Endothelial cell of umbilical vein (primary cell): ENCODE data around the gene SMIM41. TPM values are rescaled to one million over a fixed set of nuclear protein-coding genes. Genes with fewer than 3 reads are reported as not detected.

ENCODE experiments used
- BruUV-seq: library from RNA; stranded (reverse); fragments of 400-500 nt; replicated peaks from 2 replicates; lab custom pipeline; 2021; lab: Mats Ljungman, UMichigan
- CTCF ChIA-PET: fragments of 300-600, 350-600 bp; sonication (Branson Sonifier 250); formaldehyde crosslinking; loops from one replicate; lab custom pipeline; 2021; ENCODE audit warnings: antibody characterized with exemption, inconsistent platforms; lab: Charles Lee
- POLR2A ChIA-PET: fragments of 300-600, 350-600 bp; sonication (Branson Sonifier 250); formaldehyde crosslinking; loops from one replicate; lab custom pipeline; 2021; ENCODE audit warnings: antibody characterized with exemption, inconsistent platforms; lab: Charles Lee
- DNase-seq: peaks from one replicate; pipeline ENCODE4 v3.0.0-alpha.2; 2011; ENCODE audit warnings: low read depth, low spot score
- FAIRE-seq: peaks from 2 replicates; lab custom pipeline; 2011; peaks lifted over from hg19 to GRCh38; lab: Jason Lieb, UNC
- H2AFZ ChIP-seq: 2 replicates; pipeline ENCODE4 v1.6.0; 2012; ENCODE audit warnings: low read depth, low read length, control low read depth, inconsistent platforms
- H3K27ac ChIP-seq: 2 replicates; pipeline ENCODE4 v1.5.1; 2011; ENCODE audit warnings: low read depth, mild to moderate bottlenecking, control low read depth, low read length, moderate library complexity; ENCODE audit not compliant: insufficient read depth
- H3K27me3 ChIP-seq, 2 experiments: 2 replicates each; pipeline versions ENCODE4 v1.6.0 to v1.6.1; 2011; ENCODE audit warnings: low read length in 2 of 2, mixed read lengths in 1 of 2; ENCODE audit not compliant: control insufficient read depth in 2 of 2, insufficient read depth in 2 of 2
- H3K36me3 ChIP-seq, 2 experiments: 2 replicates in 1 of 2; 3 replicates in 1 of 2; pipeline ENCODE4 v1.5.1; 2011; ENCODE audit warnings: low read length in 2 of 2, mild to moderate bottlenecking in 1 of 2, moderate library complexity in 1 of 2; ENCODE audit not compliant: control insufficient read depth in 2 of 2, insufficient read depth in 2 of 2; ENCODE audit errors: extremely low read depth in 1 of 2
- H3K4me1 ChIP-seq: 3 replicates; pipeline ENCODE4 v1.5.1; 2011; ENCODE audit warnings: mild to moderate bottlenecking, low read length; ENCODE audit not compliant: control insufficient read depth, insufficient read depth; ENCODE audit errors: extremely low read depth
- H3K4me2 ChIP-seq: 2 replicates; pipeline ENCODE4 v1.6.1; 2011; ENCODE audit warnings: low read length, control low read depth, mixed read lengths; ENCODE audit not compliant: insufficient read depth
- H3K4me3 ChIP-seq, 3 experiments: fragments of 200-600 bp in 1 of 3; sonication (generic), shearing (Covaris generic) in 1 of 3; replicated peaks in 1 of 3; 2 replicates each; pipeline ENCODE4 v1.5.1; 2011 to 2016; ENCODE audit warnings: control low read depth in 3 of 3, low read length in 3 of 3, mild to moderate bottlenecking in 2 of 3, inconsistent platforms in 1 of 3, low read depth in 1 of 3, moderate library complexity in 1 of 3; ENCODE audit not compliant: insufficient read depth in 1 of 3
- H3K79me2 ChIP-seq: 2 replicates; pipeline ENCODE4 v1.6.0; 2012; ENCODE audit warnings: low read length, inconsistent platforms; ENCODE audit not compliant: control insufficient read depth, insufficient read depth
- H3K9ac ChIP-seq: replicated peaks from 2 replicates; pipeline ENCODE3; 2011; ENCODE audit warnings: low read length, control low read depth; ENCODE audit not compliant: insufficient read depth; ENCODE audit errors: extremely low read depth
- H3K9me1 ChIP-seq: replicated peaks from 3 replicates; pipeline ENCODE4 v1.6.0; 2011; ENCODE audit warnings: mild to moderate bottlenecking, low read length; ENCODE audit not compliant: control insufficient read depth, insufficient read depth; ENCODE audit errors: extremely low read depth
- H3K9me3 ChIP-seq: replicated peaks from 2 replicates; pipeline ENCODE4 v1.5.1; 2012; ENCODE audit warnings: low read length, inconsistent platforms; ENCODE audit not compliant: control insufficient read depth, insufficient read depth
- H4K20me1 ChIP-seq: replicated peaks from 2 replicates; pipeline ENCODE3; 2011; ENCODE audit warnings: mild to moderate bottlenecking, low read length; ENCODE audit not compliant: control insufficient read depth, insufficient read depth; ENCODE audit errors: extremely low read depth
- EZH2 ChIP-seq: IDR thresholded peaks from 2 replicates; pipeline ENCODE4 v1.6.1; 2012; ENCODE audit warnings: borderline replicate concordance, low read depth, mild to moderate bottlenecking, moderate library complexity, low read length, inconsistent platforms; ENCODE audit not compliant: severe bottlenecking
- FOS ChIP-seq: IDR thresholded peaks from 2 replicates; pipeline ENCODE4 v1.6.1; 2011; ENCODE audit warnings: mild to moderate bottlenecking, low read length, moderate library complexity, borderline replicate concordance; ENCODE audit not compliant: insufficient read depth
- GATA2 ChIP-seq: IDR thresholded peaks from 2 replicates; pipeline ENCODE4 v1.7.0; 2011; ENCODE audit warnings: low read depth, mild to moderate bottlenecking, moderate library complexity, mixed read lengths, low read length; ENCODE audit not compliant: insufficient read length, insufficient read depth
- JUN ChIP-seq: IDR thresholded peaks from 2 replicates; pipeline ENCODE4 v1.6.1; 2011; ENCODE audit warnings: borderline replicate concordance, low read depth; ENCODE audit not compliant: insufficient read length, insufficient read depth
- MYC ChIP-seq: IDR thresholded peaks from one replicate; pipeline ENCODE4 v1.6.1; 2011; ENCODE audit warnings: mild to moderate bottlenecking, low read depth, low read length
- POLR2A ChIP-seq: IDR thresholded peaks from 2 replicates; pipeline ENCODE4 v1.6.1; 2012; ENCODE audit warnings: low read depth, mild to moderate bottlenecking, control low read depth, low read length
- POLR2AphosphoS5 ChIP-seq: IDR thresholded peaks from 2 replicates; pipeline ENCODE4 v1.6.1; 2012; ENCODE audit warnings: low read depth, mild to moderate bottlenecking, control low read depth, low read length, moderate library complexity; ENCODE audit not compliant: insufficient read depth
- dilution Hi-C: fragments of 300-500 bp; cut with MboI; formaldehyde crosslinking; loops from one replicate; pipeline ENCODE4 v1.15.0; 2019; ENCODE audit warnings: low sequenced_read_pairs; ENCODE audit not compliant: extremely low pct_ligation_motif_present
- intact Hi-C: fragments of 100-400 bp; cut with micrococcal nuclease; formaldehyde crosslinking; loops from one replicate; pipeline ENCODE4 v1.10.0; 2022
- polyA plus RNA-seq, 4 experiments: library from polyadenylated mRNA; depleted of rRNA in 3 of 4; stranded (reverse) in 3 of 4; unstranded in 1 of 4; fragments of >200 nt; gene quantifications; 2 replicates each; pipeline versions ENCODE4 v1.2.1 to v1.2.3, GENCODE V29; 2011 to 2012; ENCODE audit warnings: missing spikeins in 1 of 4
- total RNA-seq: library from RNA; stranded (reverse); gene quantifications from 2 replicates; pipeline ENCODE4 v1.2.3, GENCODE V29; 2021
- TF ChIP-seq, protein P1 (sequence below), 2 donors: IDR thresholded peaks; 1 replicate in 1 of 2; 2 replicates in 1 of 2; pipeline ENCODE4 v1.5.1; 2011; ENCODE audit warnings: low read length in 2 of 2, mild to moderate bottlenecking in 2 of 2, moderate library complexity in 2 of 2, control low read depth in 1 of 2, inconsistent platforms in 1 of 2, low read depth in 1 of 2; ENCODE audit not compliant: insufficient read depth in 1 of 2; ENCODE audit errors: extremely low read depth in 1 of 2
- TF ChIP-seq, protein P2 (sequence below): IDR thresholded peaks from 2 replicates; pipeline ENCODE4 v1.6.1; 2011; ENCODE audit not compliant: insufficient read depth, insufficient read length

The SMIM41 gene
- total and polyA plus RNA-seq, 2 donors (not counting 3 experiments of a cell fraction or from before 2014, with no cell fraction given) = not detected

DNA sequence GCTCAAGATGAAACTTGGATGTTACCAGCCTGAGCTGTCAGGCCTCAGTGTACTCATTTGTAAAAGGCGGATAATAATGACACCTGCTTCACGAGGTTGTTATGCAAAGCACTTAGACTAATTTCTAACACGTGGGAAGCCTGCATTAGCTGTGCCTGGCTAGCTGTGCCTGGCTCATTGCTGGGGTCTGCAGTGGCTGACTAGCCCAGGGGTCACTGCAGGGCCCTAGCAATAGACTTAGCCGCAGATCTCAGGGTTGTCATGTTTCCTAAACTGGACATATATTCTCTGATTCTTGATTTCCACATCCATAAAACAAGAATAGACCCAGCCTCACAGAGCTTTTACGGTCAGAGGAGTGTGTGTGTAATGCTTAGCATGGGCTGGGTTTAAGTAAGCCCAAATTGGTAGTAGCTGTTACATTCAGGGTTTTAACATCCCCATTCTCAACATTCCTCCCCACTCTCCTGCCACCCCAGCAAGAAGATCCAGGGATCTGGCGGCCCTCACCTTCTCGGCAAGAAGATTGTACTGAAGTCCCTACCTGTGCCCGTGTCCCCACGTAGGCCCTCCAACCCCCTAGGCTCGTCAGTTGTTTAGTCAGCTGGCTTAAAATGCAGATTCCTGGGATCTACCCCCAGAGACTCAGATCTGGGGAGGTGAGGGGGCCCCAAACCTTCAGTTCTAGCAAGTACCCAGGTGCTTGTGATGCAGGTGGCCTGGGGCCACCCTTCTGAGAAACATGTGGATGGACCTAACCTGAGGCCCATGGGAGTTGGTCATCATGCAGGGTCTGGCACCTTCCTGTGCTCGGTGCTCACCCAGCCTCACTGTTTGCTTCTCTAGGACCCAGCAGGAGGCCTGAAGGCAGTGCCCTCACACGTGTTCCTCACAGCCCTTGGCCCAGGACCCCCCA is 19.7 kb upstream of the SMIM41 start:
- H3K4me2 ChIP-seq = no peak overlapping the region
- no peak overlapping the region for H3K4me3 ChIP-seq
- H3K9me1 ChIP-seq = no peaks in the 10 kb centered on the region
- H3K9ac ChIP-seq = no peak overlapping the region
- DNase-seq = no peak
- intact Hi-C loops = no loop called here
- no peaks in the 10 kb centered on the region for H4K20me1 ChIP-seq
- H2AFZ ChIP-seq = no peak overlapping the region
- no TSS peak for BruUV-seq
- CTCF ChIA-PET = interaction anchor here (0.8 to 2.8 kb wide), 8 partner anchors 8 to 40 kb away, joined by 3 to 15 read pairs (median 5); partner anchors contain the start of genes ATG101 and NR4A1
- dilution Hi-C loops = no loop called here
- no peak overlapping the region for H3K27ac ChIP-seq
- peaks cover 7% of the 10 kb centered on the region for H3K4me1 ChIP-seq
- H3K9me3 ChIP-seq = no peaks in the 10 kb centered on the region
- POLR2A ChIA-PET = no interaction called here
- TF ChIP-seq EZH2 (no peak), MYC (no peak), JUN (no peak), POLR2AphosphoS5 (no peak), POLR2A (no peak), GATA2 (no peak), FOS (no peak)
- TF ChIP-seq, protein P1, sequence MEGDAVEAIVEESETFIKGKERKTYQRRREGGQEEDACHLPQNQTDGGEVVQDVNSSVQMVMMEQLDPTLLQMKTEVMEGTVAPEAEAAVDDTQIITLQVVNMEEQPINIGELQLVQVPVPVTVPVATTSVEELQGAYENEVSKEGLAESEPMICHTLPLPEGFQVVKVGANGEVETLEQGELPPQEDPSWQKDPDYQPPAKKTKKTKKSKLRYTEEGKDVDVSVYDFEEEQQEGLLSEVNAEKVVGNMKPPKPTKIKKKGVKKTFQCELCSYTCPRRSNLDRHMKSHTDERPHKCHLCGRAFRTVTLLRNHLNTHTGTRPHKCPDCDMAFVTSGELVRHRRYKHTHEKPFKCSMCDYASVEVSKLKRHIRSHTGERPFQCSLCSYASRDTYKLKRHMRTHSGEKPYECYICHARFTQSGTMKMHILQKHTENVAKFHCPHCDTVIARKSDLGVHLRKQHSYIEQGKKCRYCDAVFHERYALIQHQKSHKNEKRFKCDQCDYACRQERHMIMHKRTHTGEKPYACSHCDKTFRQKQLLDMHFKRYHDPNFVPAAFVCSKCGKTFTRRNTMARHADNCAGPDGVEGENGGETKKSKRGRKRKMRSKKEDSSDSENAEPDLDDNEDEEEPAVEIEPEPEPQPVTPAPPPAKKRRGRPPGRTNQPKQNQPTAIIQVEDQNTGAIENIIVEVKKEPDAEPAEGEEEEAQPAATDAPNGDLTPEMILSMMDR (IDR thresholded peaks at IDR 0.05; ENCODE audit: extremely low read depth in 1 of 2, insufficient read depth in 1 of 2, low read depth in 1 of 2, low read length in 2 of 2) = no peak
- TF ChIP-seq, protein P2, sequence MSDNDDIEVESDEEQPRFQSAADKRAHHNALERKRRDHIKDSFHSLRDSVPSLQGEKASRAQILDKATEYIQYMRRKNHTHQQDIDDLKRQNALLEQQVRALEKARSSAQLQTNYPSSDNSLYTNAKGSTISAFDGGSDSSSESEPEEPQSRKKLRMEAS = no peak
- H3K36me3 ChIP-seq = no peaks in the 10 kb centered on the region
- FAIRE-seq = no peak
- no peaks in the 10 kb centered on the region for H3K79me2 ChIP-seq
- H3K27me3 ChIP-seq = no peaks in the 10 kb centered on the region
